Measurements from ENCODE around the gene IKBIP. TPM values are rescaled to one million over a fixed set of nuclear protein-coding genes. Genes with fewer than 3 reads are reported as not detected.
A peak's percentile ranks its signal among the peaks of the same experiment; 100 is the strongest.

IKBIP gene
- total RNA-seq, 6 experiments from 2014 or later = 96.6 to 131 (median 108) TPM

- Mint-ChIP-seq H3K27me3 (ENCODE audit: insufficient read depth) (no peaks in the 10 kb centered on the region), H3K9me3 (no peaks in the 10 kb centered on the region), H3K36me3 (ENCODE audit: low read depth) (peaks cover 16% of the 10 kb centered on the region), H3K4me3 (no peak overlapping the region), H3K4me1 (ENCODE audit: low read depth) (no peaks in the 10 kb centered on the region), H3K27ac (no peak overlapping the region; the same call in 1 of the 2 replicates)
- no peak for DNase-seq
- TF ChIP-seq CTCF (IDR thresholded peaks at IDR 0.05) = no peak
Observed at GRCh38 chr12:98660521-98660920, 15.9 kb upstream of the IKBIP start.

GRCh38 chr12:98656289-98657101 lies 11.9 kb upstream of the IKBIP start:
- H3K36me3 Mint-ChIP-seq (ENCODE audit: low read depth) = peaks cover 9% of the 10 kb centered on the region; the same call in 1 of the 2 replicates
- no peak overlapping the region for H3K4me3 Mint-ChIP-seq
- no peak overlapping the region for H3K27ac Mint-ChIP-seq
- H3K27me3 Mint-ChIP-seq (ENCODE audit: insufficient read depth) = no peaks in the 10 kb centered on the region
- no peak for TF ChIP-seq CTCF (IDR thresholded peaks at IDR 0.05)
- no peaks in the 10 kb centered on the region for H3K9me3 Mint-ChIP-seq
- DNase-seq = no peak
- no peaks in the 10 kb centered on the region for H3K4me1 Mint-ChIP-seq (ENCODE audit: low read depth)

GRCh38 chr12:98653866-98654493 lies 9.4 kb upstream of the IKBIP start:
- 0 out of 2 replicates have a peak overlapping the region, but pooled peaks have one; percentile 18 for H3K27ac Mint-ChIP-seq
- H3K36me3 Mint-ChIP-seq (ENCODE audit: low read depth) = peaks cover 9% of the 10 kb centered on the region; the same call in 1 of the 2 replicates
- H3K27me3 Mint-ChIP-seq (ENCODE audit: insufficient read depth) = no peaks in the 10 kb centered on the region
- no peaks in the 10 kb centered on the region; the same call in 1 of the 2 replicates for H3K4me1 Mint-ChIP-seq (ENCODE audit: low read depth)
- DNase-seq = peak; percentile 56
- peak; percentile 80 for TF ChIP-seq CTCF (IDR thresholded peaks at IDR 0.05)
- no peak overlapping the region for H3K4me3 Mint-ChIP-seq
- no peaks in the 10 kb centered on the region for H3K9me3 Mint-ChIP-seq

- H3K27me3 Mint-ChIP-seq (ENCODE audit: insufficient read depth) = no peaks in the 10 kb centered on the region
- H3K4me1 Mint-ChIP-seq (ENCODE audit: low read depth) = peaks cover 20% of the 10 kb centered on the region
- no peak overlapping the region for H3K4me3 Mint-ChIP-seq
- no peak overlapping the region for H3K27ac Mint-ChIP-seq
- DNase-seq = no peak
- TF ChIP-seq CTCF (IDR thresholded peaks at IDR 0.05) = no peak
- no peaks in the 10 kb centered on the region; the same call in 1 of the 2 replicates for H3K36me3 Mint-ChIP-seq (ENCODE audit: low read depth)
- no peaks in the 10 kb centered on the region for H3K9me3 Mint-ChIP-seq
Observed at GRCh38 chr12:98651328-98651727, 6.7 kb upstream of the IKBIP start.

- peak; percentile 57 for TF ChIP-seq CTCF (IDR thresholded peaks at IDR 0.05)
- H3K27ac Mint-ChIP-seq = peak overlapping the region; percentile 68
Observed at GRCh38 chr12:98646294-98647090, 1.9 kb upstream of the IKBIP start.

More at GRCh38 chr12:98646294-98647090, 1.9 kb upstream of the IKBIP start:
- Mint-ChIP-seq H3K4me3 (peak overlapping the region; percentile 89), H3K9me3 (no peaks in the 10 kb centered on the region), H3K4me1 (ENCODE audit: low read depth) (peaks cover 34% of the 10 kb centered on the region), H3K36me3 (ENCODE audit: low read depth) (peaks cover 7% of the 10 kb centered on the region), H3K27me3 (ENCODE audit: insufficient read depth) (peaks cover 2% of the 10 kb centered on the region)
- DNase-seq = peak; percentile 28
